Breast epithelium (tissue), 4 donors: ENCODE measurements around the gene RUSF1. TPM values are rescaled to one million over a fixed set of nuclear protein-coding genes. Genes with fewer than 3 reads are reported as not detected.

Experiments used
- DNase-seq, 2 donors: peaks; one replicate each; pipeline ENCODE4 v3.0.0-alpha.2; 2019; ENCODE audit warnings: low spot score in 2 of 2
- H3K27ac ChIP-seq, 2 donors: fragments of 200-600 bp; sonication (generic) in 1 of 2; one replicate each; pipeline ENCODE4 v1.5.1; 2016 to 2019; ENCODE audit warnings: mild to moderate bottlenecking in 1 of 2
- H3K27me3 ChIP-seq, 2 donors: fragments of 200-600 bp; sonication (generic) in 1 of 2; one replicate each; pipeline versions ENCODE4 v1.5.1 to v1.6.0; 2017 to 2019; ENCODE audit warnings: control low read depth in 1 of 2, mild to moderate bottlenecking in 1 of 2
- H3K36me3 ChIP-seq: fragments of 200-600 bp; one replicate; pipeline ENCODE4 v1.5.1; 2019
- H3K4me1 ChIP-seq, 2 donors: fragments of 200-600 bp; sonication (generic); one replicate each; pipeline ENCODE4 v1.5.1; 2016 to 2019; ENCODE audit warnings: control low read depth in 1 of 2
- H3K4me3 ChIP-seq, 3 donors: fragments of 200-600 bp; sonication (generic); 1 replicate in 2 of 3; 2 replicates in 1 of 3; pipeline ENCODE4 v1.5.1; 2016 to 2019; ENCODE audit warnings: mild to moderate bottlenecking in 3 of 3, moderate library complexity in 2 of 3
- H3K9me3 ChIP-seq, 2 donors: fragments of 200-600 bp; sonication (generic) in 1 of 2; one replicate each; pipeline ENCODE4 v1.5.1; 2016 to 2019; ENCODE audit warnings: control low read depth in 1 of 2
- POLR2A ChIP-seq: fragments of 450-650 bp; IDR thresholded peaks from one replicate; pipeline ENCODE4 v1.6.1; 2016; ENCODE audit warnings: antibody characterized with exemption, mild to moderate bottlenecking, moderate library complexity
- POLR2AphosphoS5 ChIP-seq, 3 donors: sonication (generic); formaldehyde crosslinking; IDR thresholded peaks; one replicate each; pipeline ENCODE4 v1.6.1; 2017; ENCODE audit warnings: antibody characterized with exemption in 3 of 3
- intact Hi-C: fragments of 100-400 bp; cut with DNase I; formaldehyde crosslinking; loops from one replicate; pipeline ENCODE4 v1.15.1; 2023; ENCODE audit warnings: low total_unique reads
- total RNA-seq, 3 donors: library from RNA; depleted of rRNA; stranded (reverse); fragments of >200 nt; gene quantifications; one replicate each; pipeline ENCODE4 v1.1.0, GENCODE V29; 2016
- TF ChIP-seq, protein P1 (sequence below), 3 donors: fragments of 450-650 bp; IDR thresholded peaks; one replicate each; pipeline ENCODE4 v1.5.1; 2016 to 2017; ENCODE audit warnings: antibody characterized with exemption in 3 of 3, mild to moderate bottlenecking in 3 of 3, moderate library complexity in 3 of 3

The RUSF1 gene
- total RNA-seq, 3 donors from 2014 or later: 44.2 to 75.4 (median 68.2) TPM

GRCh38 chr16:31470615-31471014 lies 37.6 kb downstream of the RUSF1 start:
- TF ChIP-seq POLR2AphosphoS5 (IDR thresholded peaks at IDR 0.05) (no peak), POLR2A (no peak)
- TF ChIP-seq, protein P1, sequence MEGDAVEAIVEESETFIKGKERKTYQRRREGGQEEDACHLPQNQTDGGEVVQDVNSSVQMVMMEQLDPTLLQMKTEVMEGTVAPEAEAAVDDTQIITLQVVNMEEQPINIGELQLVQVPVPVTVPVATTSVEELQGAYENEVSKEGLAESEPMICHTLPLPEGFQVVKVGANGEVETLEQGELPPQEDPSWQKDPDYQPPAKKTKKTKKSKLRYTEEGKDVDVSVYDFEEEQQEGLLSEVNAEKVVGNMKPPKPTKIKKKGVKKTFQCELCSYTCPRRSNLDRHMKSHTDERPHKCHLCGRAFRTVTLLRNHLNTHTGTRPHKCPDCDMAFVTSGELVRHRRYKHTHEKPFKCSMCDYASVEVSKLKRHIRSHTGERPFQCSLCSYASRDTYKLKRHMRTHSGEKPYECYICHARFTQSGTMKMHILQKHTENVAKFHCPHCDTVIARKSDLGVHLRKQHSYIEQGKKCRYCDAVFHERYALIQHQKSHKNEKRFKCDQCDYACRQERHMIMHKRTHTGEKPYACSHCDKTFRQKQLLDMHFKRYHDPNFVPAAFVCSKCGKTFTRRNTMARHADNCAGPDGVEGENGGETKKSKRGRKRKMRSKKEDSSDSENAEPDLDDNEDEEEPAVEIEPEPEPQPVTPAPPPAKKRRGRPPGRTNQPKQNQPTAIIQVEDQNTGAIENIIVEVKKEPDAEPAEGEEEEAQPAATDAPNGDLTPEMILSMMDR (IDR thresholded peaks at IDR 0.05): no peak
- H3K27ac ChIP-seq: peak overlapping the region; percentile 87 to 94
- H3K4me1 ChIP-seq: no peaks in the 10 kb centered on the region
- DNase-seq: no peak
- peak overlapping the region in 1 of 3 donors; percentile 77 for H3K4me3 ChIP-seq
- H3K9me3 ChIP-seq: no peaks in the 10 kb centered on the region
- no peaks in the 10 kb centered on the region for H3K27me3 ChIP-seq
- no peaks in the 10 kb centered on the region for H3K36me3 ChIP-seq
- intact Hi-C loops: no loop called here

DNA sequence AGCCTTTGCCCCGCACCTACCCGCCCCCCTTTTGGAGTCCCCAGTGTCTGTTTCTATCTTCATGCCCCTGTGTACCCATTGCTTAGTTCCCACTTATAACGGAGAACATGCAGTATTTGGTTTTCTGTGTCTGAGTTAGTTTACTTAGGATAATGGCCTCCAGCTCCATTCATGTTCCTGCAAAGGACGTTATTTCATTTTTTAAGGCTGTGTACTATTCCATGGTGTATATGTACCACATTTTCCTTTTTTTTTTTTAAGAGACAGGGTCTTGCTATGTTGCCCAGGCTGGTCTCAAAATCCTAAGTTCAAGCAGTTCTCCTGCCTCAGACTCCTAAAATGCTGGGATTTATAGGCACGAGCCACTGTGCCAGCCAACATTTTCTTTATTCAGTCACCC lies 40.3 kb downstream of the RUSF1 start:
- H3K4me1 ChIP-seq: no peaks in the 10 kb centered on the region
- H3K4me3 ChIP-seq: no peak overlapping the region
- no peaks in the 10 kb centered on the region for H3K9me3 ChIP-seq
- H3K27me3 ChIP-seq: no peaks in the 10 kb centered on the region
- no peaks in the 10 kb centered on the region for H3K36me3 ChIP-seq
- intact Hi-C loops: no loop called here
- TF ChIP-seq, protein P1 (IDR thresholded peaks at IDR 0.05): no peak
- TF ChIP-seq POLR2A (no peak), POLR2AphosphoS5 (IDR thresholded peaks at IDR 0.05) (no peak)
- DNase-seq: no peak
- no peak overlapping the region for H3K27ac ChIP-seq

DNA sequence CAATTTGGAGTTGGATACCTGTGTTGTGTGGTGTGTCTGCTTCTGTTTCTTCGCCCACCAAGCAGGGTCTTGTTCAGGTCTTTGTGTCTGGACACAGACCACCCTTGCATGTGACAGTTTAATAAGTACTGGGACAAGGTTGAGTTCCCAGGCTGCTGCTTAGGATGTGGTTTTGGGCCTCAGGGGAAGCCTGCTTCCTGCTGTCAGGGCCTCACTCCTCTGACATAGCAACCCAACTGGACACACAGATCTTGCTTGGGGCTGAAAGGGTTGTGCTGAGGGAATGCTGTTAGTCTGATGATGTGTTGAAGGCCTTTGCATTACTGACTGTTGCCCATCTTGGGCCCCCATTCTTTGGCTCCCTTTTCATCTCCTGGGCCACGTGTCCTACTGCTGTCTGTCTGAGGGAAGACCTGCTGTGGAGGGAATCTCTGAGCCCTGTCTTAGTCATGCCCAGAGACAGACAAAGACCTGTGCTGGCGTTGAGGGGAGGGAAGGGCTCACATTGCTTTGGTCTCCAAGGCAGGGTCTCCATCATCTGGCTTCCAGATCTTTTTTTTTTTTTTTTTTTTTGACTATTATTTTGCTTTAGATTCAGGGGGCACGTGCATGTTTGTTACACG lies 40.9 kb downstream of the RUSF1 start:
- Histone ChIP-seq H3K9me3 (no peaks in the 10 kb centered on the region), H3K27me3 (no peaks in the 10 kb centered on the region), H3K4me1 (no peaks in the 10 kb centered on the region), H3K27ac (no peak overlapping the region), H3K36me3 (no peaks in the 10 kb centered on the region), H3K4me3 (no peak overlapping the region)
- TF ChIP-seq, protein P1 (IDR thresholded peaks at IDR 0.05): no peak
- TF ChIP-seq POLR2A (no peak), POLR2AphosphoS5 (IDR thresholded peaks at IDR 0.05) (no peak)
- no peak for DNase-seq
- intact Hi-C loops: no loop called here

DNA sequence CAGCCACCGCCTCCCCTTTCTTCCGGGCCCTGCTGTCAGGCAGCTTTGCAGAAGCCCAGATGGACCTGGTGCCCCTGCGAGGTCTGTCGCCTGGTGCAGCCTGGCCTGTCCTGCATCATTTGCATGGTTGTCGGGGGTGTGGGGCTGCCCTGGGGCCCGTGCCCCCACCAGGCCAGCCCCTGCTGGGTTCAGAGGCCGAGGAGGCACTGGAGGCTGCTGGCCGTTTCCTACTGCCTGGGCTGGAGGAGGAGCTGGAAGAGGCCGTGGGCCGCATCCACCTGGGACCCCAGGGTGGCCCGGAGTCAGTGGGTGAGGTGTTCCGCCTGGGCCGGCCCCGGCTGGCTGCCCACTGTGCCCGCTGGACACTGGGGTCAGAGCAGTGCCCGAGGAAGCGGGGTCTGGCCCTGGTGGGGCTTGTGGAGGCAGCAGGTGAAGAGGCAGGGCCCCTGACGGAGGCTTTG lies 41.8 kb downstream of the RUSF1 start:
- intact Hi-C loops: no loop called here
- TF ChIP-seq POLR2A: no peak
- Histone ChIP-seq H3K9me3 (no peaks in the 10 kb centered on the region), H3K36me3 (no peaks in the 10 kb centered on the region), H3K27ac (no peak overlapping the region), H3K4me1 (no peaks in the 10 kb centered on the region), H3K27me3 (no peaks in the 10 kb centered on the region), H3K4me3 (no peak overlapping the region)
- no peak for DNase-seq

GRCh38 chr16:31465788-31466370 lies 42.3 kb downstream of the RUSF1 start:
- TF ChIP-seq POLR2AphosphoS5 (IDR thresholded peaks at IDR 0.05): no peak
- TF ChIP-seq, protein P1 (IDR thresholded peaks at IDR 0.05): no peak
- no peak for TF ChIP-seq POLR2A
- Histone ChIP-seq H3K4me3 (no peak overlapping the region), H3K27me3 (no peaks in the 10 kb centered on the region), H3K9me3 (no peaks in the 10 kb centered on the region), H3K27ac (no peak overlapping the region), H3K4me1 (no peaks in the 10 kb centered on the region), H3K36me3 (no peaks in the 10 kb centered on the region)
- intact Hi-C loops: no loop called here
- DNase-seq: no peak
